WTC11 (cell line): ENCODE measurements around the gene CFAP74. TPM values are rescaled to one million over a fixed set of nuclear protein-coding genes. Genes with fewer than 3 reads are reported as not detected.

Experiments used
- ATF1 ChIP-seq: sonication (generic); formaldehyde crosslinking; IDR thresholded peaks from 2 replicates; pipeline ENCODE4 v1.8.1; 2023; ENCODE audit warnings: mild to moderate bottlenecking, moderate library complexity, missing genetic modification reagents
- TP53 ChIP-seq: sonication (generic); formaldehyde crosslinking; IDR thresholded peaks from 2 replicates; pipeline ENCODE4 v1.8.1; 2023; ENCODE audit warnings: mild to moderate bottlenecking, missing genetic modification reagents
- ZNF138 ChIP-seq: sonication (generic); formaldehyde crosslinking; conservative IDR thresholded peaks from 2 replicates; pipeline ENCODE4 v1.8.1; 2022; ENCODE audit warnings: mild to moderate bottlenecking, moderate library complexity, missing genetic modification reagents
- ZNF232 ChIP-seq: sonication (generic); formaldehyde crosslinking; IDR thresholded peaks from 2 replicates; pipeline ENCODE4 v1.8.0; 2022; ENCODE audit warnings: mild to moderate bottlenecking, missing genetic modification reagents
- ZNF317 ChIP-seq: sonication (generic); formaldehyde crosslinking; IDR thresholded peaks from 2 replicates; pipeline ENCODE4 v1.8.1; 2023; ENCODE audit warnings: low read depth, mild to moderate bottlenecking, moderate library complexity, missing genetic modification reagents, borderline replicate concordance
- total RNA-seq: library from RNA; stranded (reverse); gene quantifications from 3 replicates; pipeline ENCODE4 v1.2.3, GENCODE V29; 2021
- TF ChIP-seq, protein P1 (sequence below): sonication (generic); formaldehyde crosslinking; IDR thresholded peaks from 2 replicates; pipeline ENCODE4 v1.8.1; 2022; ENCODE audit warnings: mild to moderate bottlenecking, moderate library complexity, missing genetic modification reagents
- TF ChIP-seq, protein P2 (sequence below): fragments of 250-450 bp; sonication (Bioruptor Pico); IDR thresholded peaks from 2 replicates; pipeline ENCODE4 v1.9.0; 2021; ENCODE audit warnings: mild to moderate bottlenecking
- TF ChIP-seq, protein P3 (sequence below): sonication (generic); formaldehyde crosslinking; IDR thresholded peaks from 2 replicates; pipeline ENCODE4 v1.8.0; 2022; ENCODE audit warnings: mild to moderate bottlenecking, missing genetic modification reagents
- TF ChIP-seq, protein P4 (sequence below): sonication (generic); formaldehyde crosslinking; IDR thresholded peaks from 2 replicates; pipeline ENCODE4 v1.8.0; 2023; ENCODE audit warnings: missing genetic modification reagents, mild to moderate bottlenecking, borderline replicate concordance

CFAP74 gene
- total RNA-seq, 1 experiment from 2014 or later: 0.35 TPM

DNA sequence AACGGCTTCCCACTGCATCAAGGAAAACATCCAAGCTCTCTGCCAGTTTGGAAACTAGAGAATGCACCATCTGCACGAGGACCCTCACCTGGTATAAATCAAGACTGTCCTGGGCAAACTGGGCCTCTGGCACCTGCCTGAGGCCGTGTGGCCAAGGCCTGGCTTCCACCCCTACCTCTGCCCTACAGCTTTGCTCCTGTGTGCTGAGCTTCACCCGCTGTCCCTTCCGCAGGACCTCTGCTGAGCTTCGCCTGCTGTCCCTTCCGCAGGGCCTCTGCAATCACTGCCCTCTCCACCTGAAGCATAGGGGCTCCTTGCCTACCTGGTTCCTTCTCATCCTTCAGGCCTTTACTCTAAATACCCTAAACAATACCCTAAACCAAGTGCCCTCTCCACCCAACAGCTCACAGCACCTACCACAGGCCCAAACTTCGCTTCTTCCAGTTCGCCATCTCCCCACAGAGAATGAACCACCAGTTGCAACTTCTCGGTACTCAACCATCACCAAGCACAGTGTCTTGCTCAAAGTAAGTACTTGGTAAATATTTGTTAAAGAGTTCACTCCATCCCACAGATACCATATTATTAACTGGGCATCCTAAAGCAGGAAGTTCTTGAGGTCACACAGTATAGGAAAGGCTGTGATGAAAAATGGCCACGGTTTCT is 131.1 kb downstream of the CFAP74 start (continued):
- TF ChIP-seq ZNF138 (CRISPR knock-in tag): no peak
- TF ChIP-seq, protein P1, sequence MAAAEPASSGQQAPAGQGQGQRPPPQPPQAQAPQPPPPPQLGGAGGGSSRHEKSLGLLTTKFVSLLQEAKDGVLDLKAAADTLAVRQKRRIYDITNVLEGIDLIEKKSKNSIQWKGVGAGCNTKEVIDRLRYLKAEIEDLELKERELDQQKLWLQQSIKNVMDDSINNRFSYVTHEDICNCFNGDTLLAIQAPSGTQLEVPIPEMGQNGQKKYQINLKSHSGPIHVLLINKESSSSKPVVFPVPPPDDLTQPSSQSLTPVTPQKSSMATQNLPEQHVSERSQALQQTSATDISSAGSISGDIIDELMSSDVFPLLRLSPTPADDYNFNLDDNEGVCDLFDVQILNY (CRISPR knock-in tag): no peak
- TF ChIP-seq ZNF232 (CRISPR knock-in tag): no peak
- TF ChIP-seq ATF1 (CRISPR knock-in tag): no peak
- no peak for TF ChIP-seq TP53 (CRISPR knock-in tag)
- TF ChIP-seq, protein P2, sequence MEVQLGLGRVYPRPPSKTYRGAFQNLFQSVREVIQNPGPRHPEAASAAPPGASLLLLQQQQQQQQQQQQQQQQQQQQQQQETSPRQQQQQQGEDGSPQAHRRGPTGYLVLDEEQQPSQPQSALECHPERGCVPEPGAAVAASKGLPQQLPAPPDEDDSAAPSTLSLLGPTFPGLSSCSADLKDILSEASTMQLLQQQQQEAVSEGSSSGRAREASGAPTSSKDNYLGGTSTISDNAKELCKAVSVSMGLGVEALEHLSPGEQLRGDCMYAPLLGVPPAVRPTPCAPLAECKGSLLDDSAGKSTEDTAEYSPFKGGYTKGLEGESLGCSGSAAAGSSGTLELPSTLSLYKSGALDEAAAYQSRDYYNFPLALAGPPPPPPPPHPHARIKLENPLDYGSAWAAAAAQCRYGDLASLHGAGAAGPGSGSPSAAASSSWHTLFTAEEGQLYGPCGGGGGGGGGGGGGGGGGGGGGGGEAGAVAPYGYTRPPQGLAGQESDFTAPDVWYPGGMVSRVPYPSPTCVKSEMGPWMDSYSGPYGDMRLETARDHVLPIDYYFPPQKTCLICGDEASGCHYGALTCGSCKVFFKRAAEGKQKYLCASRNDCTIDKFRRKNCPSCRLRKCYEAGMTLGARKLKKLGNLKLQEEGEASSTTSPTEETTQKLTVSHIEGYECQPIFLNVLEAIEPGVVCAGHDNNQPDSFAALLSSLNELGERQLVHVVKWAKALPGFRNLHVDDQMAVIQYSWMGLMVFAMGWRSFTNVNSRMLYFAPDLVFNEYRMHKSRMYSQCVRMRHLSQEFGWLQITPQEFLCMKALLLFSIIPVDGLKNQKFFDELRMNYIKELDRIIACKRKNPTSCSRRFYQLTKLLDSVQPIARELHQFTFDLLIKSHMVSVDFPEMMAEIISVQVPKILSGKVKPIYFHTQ (CRISPR knock-in tag): no peak
- no peak for TF ChIP-seq ZNF317 (CRISPR knock-in tag)
- TF ChIP-seq, protein P3, sequence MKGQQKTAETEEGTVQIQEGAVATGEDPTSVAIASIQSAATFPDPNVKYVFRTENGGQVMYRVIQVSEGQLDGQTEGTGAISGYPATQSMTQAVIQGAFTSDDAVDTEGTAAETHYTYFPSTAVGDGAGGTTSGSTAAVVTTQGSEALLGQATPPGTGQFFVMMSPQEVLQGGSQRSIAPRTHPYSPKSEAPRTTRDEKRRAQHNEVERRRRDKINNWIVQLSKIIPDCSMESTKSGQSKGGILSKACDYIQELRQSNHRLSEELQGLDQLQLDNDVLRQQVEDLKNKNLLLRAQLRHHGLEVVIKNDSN (CRISPR knock-in tag): no peak
- TF ChIP-seq, protein P4, sequence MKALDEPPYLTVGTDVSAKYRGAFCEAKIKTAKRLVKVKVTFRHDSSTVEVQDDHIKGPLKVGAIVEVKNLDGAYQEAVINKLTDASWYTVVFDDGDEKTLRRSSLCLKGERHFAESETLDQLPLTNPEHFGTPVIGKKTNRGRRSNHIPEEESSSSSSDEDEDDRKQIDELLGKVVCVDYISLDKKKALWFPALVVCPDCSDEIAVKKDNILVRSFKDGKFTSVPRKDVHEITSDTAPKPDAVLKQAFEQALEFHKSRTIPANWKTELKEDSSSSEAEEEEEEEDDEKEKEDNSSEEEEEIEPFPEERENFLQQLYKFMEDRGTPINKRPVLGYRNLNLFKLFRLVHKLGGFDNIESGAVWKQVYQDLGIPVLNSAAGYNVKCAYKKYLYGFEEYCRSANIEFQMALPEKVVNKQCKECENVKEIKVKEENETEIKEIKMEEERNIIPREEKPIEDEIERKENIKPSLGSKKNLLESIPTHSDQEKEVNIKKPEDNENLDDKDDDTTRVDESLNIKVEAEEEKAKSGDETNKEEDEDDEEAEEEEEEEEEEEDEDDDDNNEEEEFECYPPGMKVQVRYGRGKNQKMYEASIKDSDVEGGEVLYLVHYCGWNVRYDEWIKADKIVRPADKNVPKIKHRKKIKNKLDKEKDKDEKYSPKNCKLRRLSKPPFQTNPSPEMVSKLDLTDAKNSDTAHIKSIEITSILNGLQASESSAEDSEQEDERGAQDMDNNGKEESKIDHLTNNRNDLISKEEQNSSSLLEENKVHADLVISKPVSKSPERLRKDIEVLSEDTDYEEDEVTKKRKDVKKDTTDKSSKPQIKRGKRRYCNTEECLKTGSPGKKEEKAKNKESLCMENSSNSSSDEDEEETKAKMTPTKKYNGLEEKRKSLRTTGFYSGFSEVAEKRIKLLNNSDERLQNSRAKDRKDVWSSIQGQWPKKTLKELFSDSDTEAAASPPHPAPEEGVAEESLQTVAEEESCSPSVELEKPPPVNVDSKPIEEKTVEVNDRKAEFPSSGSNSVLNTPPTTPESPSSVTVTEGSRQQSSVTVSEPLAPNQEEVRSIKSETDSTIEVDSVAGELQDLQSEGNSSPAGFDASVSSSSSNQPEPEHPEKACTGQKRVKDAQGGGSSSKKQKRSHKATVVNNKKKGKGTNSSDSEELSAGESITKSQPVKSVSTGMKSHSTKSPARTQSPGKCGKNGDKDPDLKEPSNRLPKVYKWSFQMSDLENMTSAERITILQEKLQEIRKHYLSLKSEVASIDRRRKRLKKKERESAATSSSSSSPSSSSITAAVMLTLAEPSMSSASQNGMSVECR (CRISPR knock-in tag): no peak

Other genes with a start within 250 kb of the CFAP74 start
- gene NADK, start 225.3 kb downstream of the CFAP74 start, total RNA-seq: 106 to 124 TPM (median 119 TPM) in 3 replicates
- gene GNB1, start 112.7 kb downstream of the CFAP74 start, total RNA-seq: 339 to 383 TPM (median 360 TPM) in 3 replicates
- gene CALML6, start 88.5 kb downstream of the CFAP74 start, total RNA-seq: 0.87 to 2.1 TPM (median 1.9 TPM) in 3 replicates
- 15.0 to 21.9 TPM (median 20.0 TPM) in 3 replicates for gene TMEM52, start 84.5 kb downstream of the CFAP74 start, total RNA-seq
- 1.7 to 2.0 TPM (median 1.8 TPM) in 3 replicates for gene GABRD, start 15.6 kb upstream of the CFAP74 start, total RNA-seq
- 51.9 to 52.9 TPM (median 52.5 TPM) in 3 replicates for gene PRKCZ, start 46.6 kb upstream of the CFAP74 start, total RNA-seq
- 133 to 151 TPM (median 150 TPM) in 3 replicates for gene FAAP20, start 191.0 kb upstream of the CFAP74 start, total RNA-seq
- gene SKI, start 224.5 kb upstream of the CFAP74 start, total RNA-seq: 75.5 to 88.6 TPM (median 75.6 TPM) in 3 replicates